HG02759 (cell line): Measurements from ENCODE around the gene IGFBP7.

Experiments
- ATAC-seq: cut with Tn5 transposase; IDR thresholded peaks from one replicate; pipeline ENCODE4 v1.9.1; 2021; ENCODE audit warnings: mild to moderate bottlenecking, moderate library complexity; ENCODE audit not compliant: unreplicated experiment

The IGFBP7 gene

GRCh38 chr4:57098415-57098814 lies 11.8 kb downstream of the IGFBP7 start:
- ATAC-seq, result no peak

GRCh38 chr4:57097711-57098110 lies 12.5 kb downstream of the IGFBP7 start:
- ATAC-seq, result no peak

- no peak for ATAC-seq
Observed at GRCh38 chr4:57095956-57096355, 14.2 kb downstream of the IGFBP7 start.

- ATAC-seq, result no peak
Observed at GRCh38 chr4:57095245-57095644, 14.9 kb downstream of the IGFBP7 start.

- ATAC-seq, result no peak
Observed at GRCh38 chr4:57094832-57095223, 15.4 kb downstream of the IGFBP7 start.

- no peak for ATAC-seq
Observed at GRCh38 chr4:57093845-57094831, 16.0 kb downstream of the IGFBP7 start.

- no peak for ATAC-seq
Observed at GRCh38 chr4:57091657-57092162, 18.5 kb downstream of the IGFBP7 start.

GRCh38 chr4:57090079-57090478 lies 20.1 kb downstream of the IGFBP7 start:
- no peak for ATAC-seq

GRCh38 chr4:57089549-57089948 lies 20.6 kb downstream of the IGFBP7 start:
- ATAC-seq, result no peak

GRCh38 chr4:57086031-57086723 lies 24.0 kb downstream of the IGFBP7 start:
- no peak for ATAC-seq

- ATAC-seq, result no peak
Observed at GRCh38 chr4:57085278-57085677, 24.9 kb downstream of the IGFBP7 start.

GRCh38 chr4:57084360-57084759 lies 25.8 kb downstream of the IGFBP7 start:
- no peak for ATAC-seq

- ATAC-seq, result no peak
Observed at GRCh38 chr4:57083090-57083489, 27.1 kb downstream of the IGFBP7 start.

GRCh38 chr4:57081651-57082621 lies 28.2 kb downstream of the IGFBP7 start:
- ATAC-seq, result no peak

- ATAC-seq, result no peak
Observed at GRCh38 chr4:57080781-57081650, 29.2 kb downstream of the IGFBP7 start.

GRCh38 chr4:57078685-57079521 lies 31.3 kb downstream of the IGFBP7 start:
- ATAC-seq, result no peak

GRCh38 chr4:57077550-57078343 lies 32.4 kb downstream of the IGFBP7 start:
- no peak for ATAC-seq

- no peak for ATAC-seq
Observed at GRCh38 chr4:57076646-57077045, 33.5 kb downstream of the IGFBP7 start.
